K562 (cell line): ENCODE data around the gene LIMD2. TPM values are rescaled to one million over a fixed set of nuclear protein-coding genes. Genes with fewer than 3 reads are reported as not detected.

Experiments
- ATAC-seq: fragments of 200-7000 bp; cut with Tn5 transposase; 3 replicates; pipeline ENCODE4 v1.9.1; 2020; ENCODE audit warnings: moderate library complexity
- BruUV-seq: library from RNA; stranded (reverse); fragments of 400-500 nt; replicated peaks from 2 replicates; lab custom pipeline; 2021; lab: Mats Ljungman, UMichigan
- CTCF ChIA-PET: fragments of 300-600 bp; formaldehyde crosslinking; extraction: SDS; loops from one replicate; lab custom pipeline; 2021; ENCODE audit warnings: low intra/inter-chr PET ratio; lab: Yijun Ruan, JAX
- POLR2A ChIA-PET: fragments of 300-600, 350-650 bp; sonication (Branson Sonifier 250); formaldehyde crosslinking; extraction: SDS; loops from one replicate; lab custom pipeline; 2021; ENCODE audit warnings: antibody characterized with exemption, inconsistent platforms; lab: Yijun Ruan, JAX
- DNase-seq, 4 experiments: peaks; one replicate each; pipeline versions ENCODE4 v3.0.0 to v3.0.0-alpha.2; 2011 to 2018; ENCODE audit warnings: low spot score in 3 of 4, mixed read lengths in 3 of 4; ENCODE audit errors: extremely low read depth in 1 of 4
- FAIRE-seq: peaks from 2 replicates; lab custom pipeline; 2011; peaks lifted over from hg19 to GRCh38; lab: Jason Lieb, UNC
- H2AFZ ChIP-seq: 2 replicates; pipeline ENCODE4 v1.6.0; 2011; ENCODE audit warnings: low read depth, low read length, control low read depth, inconsistent platforms
- H3K27ac ChIP-seq: fragments of 200-600 bp; 3 replicates; pipeline ENCODE4 v1.8.0; 2011; ENCODE audit warnings: low read depth, mild to moderate bottlenecking, control low read depth, inconsistent platforms, low read length, moderate library complexity, mixed read lengths; ENCODE audit errors: extremely low read depth
- H3K27me3 ChIP-seq, 2 experiments: fragments of 300-600 bp in 1 of 2; 2 replicates in 1 of 2; 3 replicates in 1 of 2; pipeline versions ENCODE4 v1.6.0 to v1.8.0; 2011; ENCODE audit warnings: inconsistent platforms in 2 of 2, low read length in 2 of 2, mild to moderate bottlenecking in 1 of 2, mixed read lengths in 1 of 2, moderate library complexity in 1 of 2; ENCODE audit not compliant: control insufficient read depth in 2 of 2, insufficient read depth in 2 of 2
- H3K36me3 ChIP-seq: fragments of 300-600 bp; 3 replicates; pipeline ENCODE4 v1.8.0; 2011; ENCODE audit warnings: mild to moderate bottlenecking, low read length, inconsistent platforms; ENCODE audit not compliant: control insufficient read depth, insufficient read depth
- H3K4me1 ChIP-seq, 2 experiments: fragments of 200-600 bp in 1 of 2; replicated peaks in 1 of 2; 2 replicates in 1 of 2; 3 replicates in 1 of 2; pipeline versions ENCODE4 v1.5.1 to v1.8.0; 2011; ENCODE audit warnings: inconsistent platforms in 2 of 2, low read length in 2 of 2, mild to moderate bottlenecking in 1 of 2, mixed read lengths in 1 of 2, moderate library complexity in 1 of 2; ENCODE audit not compliant: control insufficient read depth in 2 of 2, insufficient read depth in 2 of 2
- H3K4me2 ChIP-seq: 2 replicates; pipeline ENCODE4 v1.6.1; 2011; ENCODE audit warnings: low read length, control low read depth, inconsistent platforms, mixed read lengths; ENCODE audit not compliant: insufficient read depth
- H3K4me3 ChIP-seq: fragments of 200-600 bp; sonication (generic), shearing (Covaris generic); 2 replicates; pipeline ENCODE4 v1.5.1; 2016; ENCODE audit warnings: control low read depth, inconsistent platforms
- H3K79me2 ChIP-seq: fragments of 200-600 bp; 3 replicates; pipeline ENCODE4 v1.8.0; 2011; ENCODE audit warnings: low read length, inconsistent platforms; ENCODE audit not compliant: control insufficient read depth, insufficient read depth
- H3K9ac ChIP-seq, 2 experiments: 2 replicates each; pipeline versions ENCODE4 v1.6.0 to v1.6.1; 2011; ENCODE audit warnings: low read depth in 2 of 2, low read length in 2 of 2, control low read depth in 1 of 2, inconsistent platforms in 1 of 2, mild to moderate bottlenecking in 1 of 2, mixed read lengths in 1 of 2; ENCODE audit not compliant: insufficient read depth in 1 of 2
- H3K9me1 ChIP-seq: one replicate; pipeline ENCODE4 v1.6.0; 2011; ENCODE audit warnings: inconsistent platforms, mild to moderate bottlenecking, low read length, moderate library complexity; ENCODE audit not compliant: control insufficient read depth, insufficient read depth
- H3K9me3 ChIP-seq: replicated peaks from 2 replicates; pipeline ENCODE4 v1.5.1; 2011; ENCODE audit warnings: low read depth, low read length, inconsistent platforms; ENCODE audit not compliant: control insufficient read depth, insufficient read depth
- H4K20me1 ChIP-seq: replicated peaks from 2 replicates; pipeline ENCODE4 v1.6.1; 2011; ENCODE audit warnings: low read length, inconsistent platforms, mixed read lengths; ENCODE audit not compliant: control insufficient read depth, insufficient read depth
- CBFB ChIP-seq: sonication (generic); formaldehyde crosslinking; IDR thresholded peaks from 2 replicates; pipeline ENCODE4 v1.4.0; 2020; ENCODE audit warnings: mild to moderate bottlenecking, missing genetic modification reagents
- CTCFL ChIP-seq: IDR thresholded peaks from 2 replicates; pipeline ENCODE4 v1.6.1; 2011; ENCODE audit warnings: borderline replicate concordance, low read depth, mild to moderate bottlenecking, moderate library complexity, low read length; ENCODE audit not compliant: insufficient read depth, poor library complexity, severe bottlenecking
- DIDO1 ChIP-seq: fragments of 450-650 bp; IDR thresholded peaks from 2 replicates; pipeline ENCODE4 v1.6.1; 2016; ENCODE audit warnings: low read depth, missing biosample characterization, missing genetic modification characterization
- FOXA1 ChIP-seq: fragments of 450-650 bp; IDR thresholded peaks from 2 replicates; pipeline ENCODE4 v1.6.1; 2016; ENCODE audit warnings: mild to moderate bottlenecking, borderline replicate concordance
- IFI16 ChIP-seq: fragments of 250-450 bp; sonication (Bioruptor Pico); IDR thresholded peaks from 2 replicates; pipeline ENCODE4 v2.1.2; 2022; ENCODE audit warnings: mild to moderate bottlenecking, inconsistent platforms
- NFATC3 ChIP-seq: fragments of 450-650 bp; IDR thresholded peaks from 2 replicates; pipeline ENCODE4 v1.6.1; 2017; ENCODE audit warnings: mild to moderate bottlenecking
- NUFIP1 ChIP-seq: fragments of 450-650 bp; IDR thresholded peaks from 2 replicates; pipeline ENCODE4 v1.6.1; 2018; ENCODE audit not compliant: partially characterized antibody
- POLR2AphosphoS5 ChIP-seq: IDR thresholded peaks from 2 replicates; pipeline ENCODE4 v1.6.1; 2011; ENCODE audit warnings: mild to moderate bottlenecking, low read depth, low read length, moderate library complexity; ENCODE audit not compliant: control insufficient read depth, insufficient read depth
- RBM39 ChIP-seq: fragments of 200-400 bp; formaldehyde crosslinking; optimal IDR thresholded peaks from 2 replicates; pipeline ENCODE3; 2018; ENCODE audit warnings: low read depth, low read length
- RERE ChIP-seq: sonication (generic); formaldehyde crosslinking; IDR thresholded peaks from 2 replicates; pipeline ENCODE4 v1.8.0; 2023; ENCODE audit warnings: missing genetic modification reagents, mild to moderate bottlenecking, borderline replicate concordance
- in situ Hi-C: fragments of 300-500 bp; cut with MboI; formaldehyde crosslinking; loops from 4 replicates; pipeline ENCODE4 v1.15.0; 2018; ENCODE audit warnings: inconsistent platforms, mixed read lengths
- intact Hi-C: fragments of 100-400 bp; cut with micrococcal nuclease; formaldehyde crosslinking; loops from 2 replicates; pipeline ENCODE4 v1.14.2; 2022
- polyA plus RNA-seq, 8 experiments: library from polyadenylated mRNA; depleted of rRNA in 4 of 8; stranded (reverse) in 5 of 8; unstranded in 3 of 8; fragments of >200 nt; fragmentation: Nextera tagmentation in 2 of 8; fragmentation: Illumina TruSeq in 1 of 8; extraction: Ambion mirVana in 2 of 8; extraction: Trizol in 1 of 8; gene quantifications; 2 replicates each; pipeline versions ENCODE4 v1.2.1 to v1.2.3, GENCODE V29; 2011 to 2014; ENCODE audit warnings: inconsistent platforms in 1 of 8, missing spikeins in 1 of 8
- total RNA-seq, 7 experiments: library from RNA; depleted of rRNA in 6 of 7; stranded (reverse); fragments of >200 nt in 6 of 7; fragmentation: Illumina TruSeq in 2 of 7; extraction: Trizol in 2 of 7; gene quantifications; 2 replicates each; pipeline versions ENCODE4 v1.2.1 to v1.2.3, GENCODE V29; 2011 to 2021; ENCODE audit warnings: low replicate concordance in 1 of 7

Gene LIMD2
- total and polyA plus RNA-seq, 9 of the 15 experiments (the other 6 are each of a cell fraction or from before 2014, with no cell fraction given) = 0.07 to 11.2 (median 2.8) TPM

- TF ChIP-seq CTCFL = no peak
Observed at GRCh38 chr17:63649813-63650212, 50.1 kb downstream of the LIMD2 start (continued).

GRCh38 chr17:63647936-63648335, 52.0 kb downstream of the LIMD2 start:
- H3K9me3 ChIP-seq = no peaks in the 10 kb centered on the region
- ATAC-seq = no peak
- POLR2A ChIA-PET = interaction anchor here (0.6 to 2.3 kb wide), 2 partner anchors 11 to 14 kb away, joined by 4 to 7 read pairs; no protein-coding TSS in a partner anchor
- H4K20me1 ChIP-seq = no peaks in the 10 kb centered on the region
- in situ Hi-C loops = no loop called here
- CTCF ChIA-PET = no interaction called here
- H3K36me3 ChIP-seq = peaks cover 19% of the 10 kb centered on the region; the same call in 2 of the 3 replicates
- TF ChIP-seq IFI16 (CRISPR knock-in tag) = no peak
- TF ChIP-seq RBM39 = no peak
- no peak for TF ChIP-seq POLR2AphosphoS5
- TF ChIP-seq NFATC3 = no peak
- TF ChIP-seq NUFIP1 = no peak
- TF ChIP-seq RERE (CRISPR knock-in tag) = no peak
- TF ChIP-seq FOXA1 = no peak
- TF ChIP-seq CBFB = no peak
- no peak for TF ChIP-seq DIDO1 (tag)
- TF ChIP-seq, all 486 proteins: peak for 0
- Histone ChIP-seq H3K27ac (no peak overlapping the region), H3K27me3 (no peaks in the 10 kb centered on the region), H3K9me1 (no peaks in the 10 kb centered on the region), H3K79me2 (no peaks in the 10 kb centered on the region), H2AFZ (no peak overlapping the region), H3K4me3 (no peak overlapping the region), H3K4me2 (no peak overlapping the region), H3K9ac (no peak overlapping the region), H3K4me1 (no peaks in the 10 kb centered on the region)
- FAIRE-seq = no peak
- no peak for DNase-seq
- BruUV-seq = no TSS peak
- intact Hi-C loops = no loop called here
